ENCODE data around the gene TRIM63.

Gene TRIM63

DNA sequence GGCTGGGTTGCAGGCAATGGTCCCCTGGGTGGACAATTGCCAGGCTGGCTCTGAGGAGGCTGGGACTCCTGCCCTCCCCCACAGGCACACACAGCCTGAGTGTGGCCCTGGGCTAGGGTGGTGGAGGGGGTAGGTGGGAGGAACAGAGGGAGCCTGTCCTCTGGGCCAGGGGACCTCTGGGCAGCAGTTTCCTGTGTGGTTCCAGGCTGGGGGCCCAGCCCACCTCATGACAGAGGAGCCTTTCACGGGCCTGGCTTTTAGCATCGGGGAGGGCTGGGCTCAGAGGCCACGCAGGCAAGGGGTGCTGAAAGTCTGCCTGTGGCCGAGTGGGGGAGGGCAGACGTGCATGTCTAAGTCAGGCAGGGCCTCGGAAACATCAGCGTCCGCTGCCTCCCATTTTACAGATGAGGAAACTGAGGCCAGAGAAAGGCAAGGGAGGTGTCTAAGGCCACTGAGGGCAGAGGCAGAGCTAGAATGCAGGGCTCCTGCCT lies 38.9 kb downstream of the TRIM63 start:
- Histone ChIP-seq H3K36me3 (ENCODE audit: control insufficient read depth in 2 of 2, insufficient read depth in 2 of 2, low read length in 2 of 2) (no peaks in the 10 kb centered on the region), H3K27me3 (ENCODE audit: control insufficient read depth in 2 of 2, insufficient read depth in 2 of 2, low read length in 2 of 2) (no peaks in the 10 kb centered on the region), H3K4me3 (ENCODE audit: low read length in 2 of 2) (no peak overlapping the region), H3K27ac (ENCODE audit: low read depth in 2 of 2, low read length in 2 of 2) (no peak overlapping the region), H3K9ac (ENCODE audit: low read depth in 1 of 2, low read length in 2 of 2) (no peak overlapping the region), H3K9me3 (ENCODE audit: control insufficient read depth in 2 of 2, low read length in 2 of 2) (no peaks in the 10 kb centered on the region), H3K4me1 (ENCODE audit: control insufficient read depth in 2 of 2, insufficient read depth in 2 of 2, low read length in 2 of 2) (no peaks in the 10 kb centered on the region)

- H3K27ac ChIP-seq (ENCODE audit: low read depth in 2 of 2, low read length in 2 of 2): no peak overlapping the region
- no peak overlapping the region for H3K4me3 ChIP-seq (ENCODE audit: low read length in 2 of 2)
- no peaks in the 10 kb centered on the region for H3K4me1 ChIP-seq (ENCODE audit: control insufficient read depth in 2 of 2, insufficient read depth in 2 of 2, low read length in 2 of 2)
- no peaks in the 10 kb centered on the region for H3K36me3 ChIP-seq (ENCODE audit: control insufficient read depth in 2 of 2, insufficient read depth in 2 of 2, low read length in 2 of 2)
- H3K27me3 ChIP-seq (ENCODE audit: control insufficient read depth in 2 of 2, insufficient read depth in 2 of 2, low read length in 2 of 2): no peaks in the 10 kb centered on the region
- no peak overlapping the region for H3K9ac ChIP-seq (ENCODE audit: low read depth in 1 of 2, low read length in 2 of 2)
- no peaks in the 10 kb centered on the region for H3K9me3 ChIP-seq (ENCODE audit: control insufficient read depth in 2 of 2, low read length in 2 of 2)
These were observed 39.5 kb downstream of the TRIM63 start for GRCh38 chr1:26027716-26028489.

DNA sequence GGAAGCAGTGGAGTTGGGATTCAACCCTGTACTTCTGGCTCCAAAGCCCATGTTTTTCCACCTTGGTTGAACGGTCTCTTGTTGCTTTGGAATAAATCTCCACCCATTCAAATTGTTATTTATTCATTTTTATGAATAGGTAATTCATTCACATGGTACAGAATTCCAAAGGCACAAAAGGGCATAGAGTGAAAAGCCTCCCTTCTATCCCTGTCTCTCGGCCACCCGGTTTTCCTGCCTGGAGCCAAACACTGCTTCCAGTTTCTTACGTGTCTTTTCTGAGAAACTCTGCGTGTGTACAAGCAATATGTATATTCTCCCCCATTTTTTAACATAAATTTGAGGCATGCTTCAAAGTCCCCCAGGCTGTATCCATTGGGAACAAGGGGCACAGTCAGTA lies 41.9 kb downstream of the TRIM63 start:
- Histone ChIP-seq H3K36me3 (ENCODE audit: control insufficient read depth in 2 of 2, insufficient read depth in 2 of 2, low read length in 2 of 2) (no peaks in the 10 kb centered on the region), H3K9ac (ENCODE audit: low read depth in 1 of 2, low read length in 2 of 2) (no peak overlapping the region), H3K27ac (ENCODE audit: low read depth in 2 of 2, low read length in 2 of 2) (no peak overlapping the region), H3K4me1 (ENCODE audit: control insufficient read depth in 2 of 2, insufficient read depth in 2 of 2, low read length in 2 of 2) (no peaks in the 10 kb centered on the region), H3K4me3 (ENCODE audit: low read length in 2 of 2) (no peak overlapping the region), H3K9me3 (ENCODE audit: control insufficient read depth in 2 of 2, low read length in 2 of 2) (no peaks in the 10 kb centered on the region), H3K27me3 (ENCODE audit: control insufficient read depth in 2 of 2, insufficient read depth in 2 of 2, low read length in 2 of 2) (no peaks in the 10 kb centered on the region)

DNA sequence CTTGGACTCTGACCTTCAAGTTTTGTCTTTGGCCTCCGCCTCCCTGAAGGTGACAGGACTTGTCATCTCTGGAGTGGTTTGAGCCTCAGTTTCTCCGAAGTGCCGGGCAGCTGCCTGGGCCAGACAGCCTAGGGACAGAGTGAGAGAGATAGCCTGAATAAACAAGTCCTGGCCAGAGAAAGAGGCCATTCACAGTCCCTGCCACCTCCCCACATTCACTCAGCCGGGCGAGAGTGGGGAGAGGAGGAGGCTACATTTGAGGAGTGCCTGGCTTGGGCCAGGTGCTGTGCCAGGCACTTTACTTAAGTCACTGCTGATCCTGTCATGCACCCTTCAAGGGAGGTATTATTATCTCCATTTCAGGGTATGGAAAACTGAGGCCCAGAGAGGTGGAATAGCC lies 42.4 kb downstream of the TRIM63 start:
- no peaks in the 10 kb centered on the region for H3K36me3 ChIP-seq (ENCODE audit: control insufficient read depth in 2 of 2, insufficient read depth in 2 of 2, low read length in 2 of 2)
- no peak overlapping the region for H3K9ac ChIP-seq (ENCODE audit: low read depth in 1 of 2, low read length in 2 of 2)
- no peak overlapping the region for H3K27ac ChIP-seq (ENCODE audit: low read depth in 2 of 2, low read length in 2 of 2)
- H3K9me3 ChIP-seq (ENCODE audit: control insufficient read depth in 2 of 2, low read length in 2 of 2): no peaks in the 10 kb centered on the region
- no peak overlapping the region for H3K4me3 ChIP-seq (ENCODE audit: low read length in 2 of 2)
- no peaks in the 10 kb centered on the region for H3K27me3 ChIP-seq (ENCODE audit: control insufficient read depth in 2 of 2, insufficient read depth in 2 of 2, low read length in 2 of 2)
- no peaks in the 10 kb centered on the region for H3K4me1 ChIP-seq (ENCODE audit: control insufficient read depth in 2 of 2, insufficient read depth in 2 of 2, low read length in 2 of 2)

GRCh38 chr1:26023826-26024225 lies 43.6 kb downstream of the TRIM63 start:
- Histone ChIP-seq H3K9me3 (ENCODE audit: control insufficient read depth in 2 of 2, low read length in 2 of 2) (no peaks in the 10 kb centered on the region), H3K4me3 (ENCODE audit: low read length in 2 of 2) (no peak overlapping the region), H3K27ac (ENCODE audit: low read depth in 2 of 2, low read length in 2 of 2) (no peak overlapping the region), H3K9ac (ENCODE audit: low read depth in 1 of 2, low read length in 2 of 2) (no peak overlapping the region), H3K4me1 (ENCODE audit: control insufficient read depth in 2 of 2, insufficient read depth in 2 of 2, low read length in 2 of 2) (no peaks in the 10 kb centered on the region), H3K36me3 (ENCODE audit: control insufficient read depth in 2 of 2, insufficient read depth in 2 of 2, low read length in 2 of 2) (no peaks in the 10 kb centered on the region), H3K27me3 (ENCODE audit: control insufficient read depth in 2 of 2, insufficient read depth in 2 of 2, low read length in 2 of 2) (no peaks in the 10 kb centered on the region)

- H3K27ac ChIP-seq (ENCODE audit: low read depth in 2 of 2, low read length in 2 of 2): no peak overlapping the region
- H3K4me1 ChIP-seq (ENCODE audit: control insufficient read depth in 2 of 2, insufficient read depth in 2 of 2, low read length in 2 of 2): no peaks in the 10 kb centered on the region
- H3K36me3 ChIP-seq (ENCODE audit: control insufficient read depth in 2 of 2, insufficient read depth in 2 of 2, low read length in 2 of 2): no peaks in the 10 kb centered on the region
- no peaks in the 10 kb centered on the region for H3K27me3 ChIP-seq (ENCODE audit: control insufficient read depth in 2 of 2, insufficient read depth in 2 of 2, low read length in 2 of 2)
- no peak overlapping the region for H3K4me3 ChIP-seq (ENCODE audit: low read length in 2 of 2)
- H3K9me3 ChIP-seq (ENCODE audit: control insufficient read depth in 2 of 2, low read length in 2 of 2): no peaks in the 10 kb centered on the region
- H3K9ac ChIP-seq (ENCODE audit: low read depth in 1 of 2, low read length in 2 of 2): no peak overlapping the region
These were observed 44.4 kb downstream of the TRIM63 start for GRCh38 chr1:26023009-26023408.

DNA sequence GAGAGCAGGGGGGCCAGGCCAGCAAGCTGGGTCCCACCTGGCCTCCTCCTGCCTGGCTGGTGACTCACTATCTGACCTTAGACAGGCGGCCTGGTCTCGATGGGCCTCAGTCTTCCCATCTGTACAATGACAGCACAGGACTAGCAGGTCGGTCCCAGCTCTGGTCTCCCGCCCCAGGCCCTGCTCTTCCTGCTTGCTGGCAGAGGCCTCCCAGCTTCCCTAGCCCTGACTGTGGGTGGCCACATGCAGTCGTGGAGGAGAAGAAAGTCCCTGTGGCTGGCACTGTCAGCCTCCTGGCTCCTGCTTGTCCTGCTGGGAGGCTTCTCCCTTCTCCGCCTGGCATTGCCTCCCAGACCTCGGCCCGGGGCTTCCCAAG lies 45.0 kb downstream of the TRIM63 start:
- Histone ChIP-seq H3K36me3 (ENCODE audit: control insufficient read depth in 2 of 2, insufficient read depth in 2 of 2, low read length in 2 of 2) (no peaks in the 10 kb centered on the region), H3K27ac (ENCODE audit: low read depth in 2 of 2, low read length in 2 of 2) (no peak overlapping the region), H3K9ac (ENCODE audit: low read depth in 1 of 2, low read length in 2 of 2) (no peak overlapping the region), H3K4me1 (ENCODE audit: control insufficient read depth in 2 of 2, insufficient read depth in 2 of 2, low read length in 2 of 2) (no peaks in the 10 kb centered on the region), H3K9me3 (ENCODE audit: control insufficient read depth in 2 of 2, low read length in 2 of 2) (no peaks in the 10 kb centered on the region), H3K27me3 (ENCODE audit: control insufficient read depth in 2 of 2, insufficient read depth in 2 of 2, low read length in 2 of 2) (no peaks in the 10 kb centered on the region), H3K4me3 (ENCODE audit: low read length in 2 of 2) (no peak overlapping the region)

DNA sequence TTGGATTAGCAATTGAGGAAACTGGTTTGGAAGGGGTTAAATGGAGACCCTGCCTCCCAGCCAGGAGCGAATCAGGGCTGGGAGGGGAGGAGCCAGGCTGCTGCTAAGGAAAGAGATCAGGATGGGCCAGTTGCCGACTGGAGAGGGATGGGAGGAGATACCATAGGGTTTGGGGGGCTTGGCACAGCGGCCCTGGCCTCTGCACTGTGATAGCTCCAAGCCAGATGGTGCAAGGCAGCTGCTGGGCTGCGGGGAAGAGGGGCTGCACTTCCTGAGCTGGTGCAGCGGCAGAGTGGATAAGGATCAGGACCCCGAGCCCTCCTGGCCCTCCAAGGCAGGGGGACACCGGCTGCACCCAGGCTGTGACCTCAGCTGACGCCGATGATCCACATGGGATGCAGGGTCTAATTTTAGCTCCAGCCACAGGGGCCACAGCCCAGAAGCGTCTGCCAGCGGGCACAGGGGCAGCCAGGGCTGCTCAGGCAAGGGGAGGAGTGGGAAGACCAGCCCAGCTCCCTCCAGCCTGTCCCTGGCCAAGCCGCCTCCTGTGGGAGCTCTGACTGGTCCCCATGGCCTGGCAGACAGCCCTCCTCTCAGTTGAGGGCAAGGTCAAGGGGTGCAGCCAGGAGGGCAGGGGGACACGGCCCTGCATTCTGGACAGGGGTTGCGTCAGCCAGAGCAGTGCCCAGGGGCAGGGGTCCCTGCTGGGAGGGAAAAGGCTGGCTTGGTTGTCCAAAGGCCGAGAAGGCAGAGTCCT lies 45.6 kb downstream of the TRIM63 start, which contains the start of gene EXTL1:
Gene EXTL1 (plus strand): TSS at position 129 of the 757 bp plus-strand sequence. CDS start 872 bp downstream, outside the sequence.
- H3K36me3 ChIP-seq (ENCODE audit: control insufficient read depth in 2 of 2, insufficient read depth in 2 of 2, low read length in 2 of 2): no peaks in the 10 kb centered on the region
- peak within 1 kb of the TSS in 1 of 2 donors; percentile 13 for H3K4me3 ChIP-seq (ENCODE audit: low read length in 2 of 2)
- peak within 1 kb of the TSS in 1 of 2 donors; percentile 0 for H3K9ac ChIP-seq (ENCODE audit: low read depth in 1 of 2, low read length in 2 of 2)
- no peaks in the 10 kb centered on the region for H3K4me1 ChIP-seq (ENCODE audit: control insufficient read depth in 2 of 2, insufficient read depth in 2 of 2, low read length in 2 of 2)
- no peaks in the 10 kb centered on the region for H3K27me3 ChIP-seq (ENCODE audit: control insufficient read depth in 2 of 2, insufficient read depth in 2 of 2, low read length in 2 of 2)
- no peak within 1 kb of the TSS for H3K27ac ChIP-seq (ENCODE audit: low read depth in 2 of 2, low read length in 2 of 2)
- H3K9me3 ChIP-seq (ENCODE audit: control insufficient read depth in 2 of 2, low read length in 2 of 2): no peaks in the 10 kb centered on the region

DNA sequence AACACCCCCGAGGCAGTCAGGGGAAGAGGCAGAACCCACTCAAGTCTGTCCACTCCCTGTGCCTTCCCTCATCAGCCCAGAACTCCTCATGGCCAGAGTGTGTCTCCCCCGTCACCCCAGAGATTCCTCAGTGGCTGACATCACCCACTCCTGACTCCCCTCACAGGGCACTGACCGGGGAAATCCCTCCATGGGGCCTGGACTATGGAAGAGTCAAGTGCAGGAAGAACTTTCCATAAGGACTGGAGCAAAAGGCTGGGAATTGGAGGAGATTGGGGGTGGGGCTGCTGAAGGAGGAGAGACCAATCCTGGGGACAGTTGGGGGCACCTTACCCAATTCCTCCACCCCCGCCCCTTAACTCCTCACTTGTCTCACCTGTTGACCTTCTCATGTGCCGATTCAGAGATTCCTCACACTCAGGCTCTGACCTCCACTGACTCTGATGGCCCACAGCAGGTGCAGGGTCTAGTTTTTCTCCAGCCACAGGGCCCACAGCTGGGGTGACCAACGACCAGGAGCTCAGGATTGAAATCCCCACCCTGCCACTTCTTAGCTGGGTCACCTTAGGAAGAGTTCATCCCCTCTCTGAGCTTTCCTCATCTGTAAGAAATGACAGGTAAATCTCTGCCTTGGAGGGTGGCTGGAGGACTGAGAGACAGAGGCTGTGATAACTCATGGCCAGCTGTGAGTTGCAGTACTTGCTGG lies 46.3 kb downstream of the TRIM63 start:
- Histone ChIP-seq H3K27me3 (ENCODE audit: control insufficient read depth in 2 of 2, insufficient read depth in 2 of 2, low read length in 2 of 2) (no peaks in the 10 kb centered on the region), H3K9ac (ENCODE audit: low read depth in 1 of 2, low read length in 2 of 2) (no peak overlapping the region), H3K27ac (ENCODE audit: low read depth in 2 of 2, low read length in 2 of 2) (no peak overlapping the region), H3K36me3 (ENCODE audit: control insufficient read depth in 2 of 2, insufficient read depth in 2 of 2, low read length in 2 of 2) (no peaks in the 10 kb centered on the region), H3K9me3 (ENCODE audit: control insufficient read depth in 2 of 2, low read length in 2 of 2) (no peaks in the 10 kb centered on the region), H3K4me1 (ENCODE audit: control insufficient read depth in 2 of 2, insufficient read depth in 2 of 2, low read length in 2 of 2) (no peaks in the 10 kb centered on the region), H3K4me3 (ENCODE audit: low read length in 2 of 2) (peak overlapping the region in 1 of 2 donors; percentile 13)

GRCh38 chr1:26020330-26020768 lies 47.1 kb downstream of the TRIM63 start:
- no peaks in the 10 kb centered on the region for H3K4me1 ChIP-seq (ENCODE audit: control insufficient read depth in 2 of 2, insufficient read depth in 2 of 2, low read length in 2 of 2)
- H3K9ac ChIP-seq (ENCODE audit: low read depth in 1 of 2, low read length in 2 of 2): no peak overlapping the region
- no peak overlapping the region for H3K4me3 ChIP-seq (ENCODE audit: low read length in 2 of 2)

More at GRCh38 chr1:26020330-26020768, 47.1 kb downstream of the TRIM63 start:
- Histone ChIP-seq H3K27ac (ENCODE audit: low read depth in 2 of 2, low read length in 2 of 2) (no peak overlapping the region), H3K36me3 (ENCODE audit: control insufficient read depth in 2 of 2, insufficient read depth in 2 of 2, low read length in 2 of 2) (no peaks in the 10 kb centered on the region), H3K27me3 (ENCODE audit: control insufficient read depth in 2 of 2, insufficient read depth in 2 of 2, low read length in 2 of 2) (no peaks in the 10 kb centered on the region), H3K9me3 (ENCODE audit: control insufficient read depth in 2 of 2, low read length in 2 of 2) (no peaks in the 10 kb centered on the region)
